Upper lobe of left lung (tissue), 6 donors: ENCODE measurements around the gene ZFP36L2. TPM values are rescaled to one million over a fixed set of nuclear protein-coding genes. Genes with fewer than 3 reads are reported as not detected.
A peak's percentile ranks its signal among the peaks of the same experiment; 100 is the strongest.

Experiments used
- ATAC-seq, 2 donors: fragments of 200-7000 bp; cut with Tn5 transposase; one replicate each; pipeline ENCODE4 v1.9.1; 2022; ENCODE audit warnings: mild to moderate bottlenecking in 2 of 2, moderate library complexity in 2 of 2; ENCODE audit not compliant: low FRiP score in 2 of 2
- DNase-seq, 2 donors: peaks; one replicate each; pipeline ENCODE4 v3.0.0-alpha.2; 2019 to 2020
- H3K27ac ChIP-seq, 4 donors: fragments of 200-600 bp; sonication (generic); one replicate each; pipeline ENCODE4 v1.5.1; 2016 to 2019
- H3K27me3 ChIP-seq, 4 donors: fragments of 200-600 bp; sonication (generic); one replicate each; pipeline ENCODE4 v1.5.1; 2017 to 2019
- H3K36me3 ChIP-seq, 4 donors: fragments of 200-600 bp; sonication (generic); one replicate each; pipeline ENCODE4 v1.5.1; 2016 to 2019
- H3K4me1 ChIP-seq, 4 donors: fragments of 200-600 bp; sonication (generic); one replicate each; pipeline ENCODE4 v1.5.1; 2018 to 2019
- H3K4me3 ChIP-seq, 4 donors: fragments of 200-600 bp; sonication (generic); one replicate each; pipeline ENCODE4 v1.5.1; 2017 to 2019; ENCODE audit warnings: mild to moderate bottlenecking in 2 of 4, moderate library complexity in 1 of 4
- H3K9me3 ChIP-seq, 4 donors: fragments of 200-600 bp; sonication (generic); one replicate each; pipeline ENCODE4 v1.5.1; 2018 to 2019
- EP300 ChIP-seq, 4 donors: sonication (generic); formaldehyde crosslinking; IDR thresholded peaks; one replicate each; pipeline ENCODE4 v1.5.1; 2017; ENCODE audit warnings: antibody characterized with exemption in 4 of 4, control low read depth in 2 of 4
- POLR2A ChIP-seq, 4 donors: fragments of 450-650 bp; IDR thresholded peaks; one replicate each; pipeline ENCODE4 v1.5.1; 2016 to 2017; ENCODE audit warnings: antibody characterized with exemption in 4 of 4, mild to moderate bottlenecking in 2 of 4
- POLR2AphosphoS5 ChIP-seq, 2 donors: sonication (generic); formaldehyde crosslinking; IDR thresholded peaks; one replicate each; pipeline ENCODE4 v1.5.1; 2017; ENCODE audit warnings: antibody characterized with exemption in 2 of 2
- WGBS, 2 donors: methylation state at CpG; one replicate each; pipeline ENCODE4 v1.1.5; 2017 to 2018; 5-methylcytosine and 5-hydroxymethylcytosine counted together
- total RNA-seq, 6 donors: library from RNA; depleted of rRNA in 4 of 6; stranded (reverse); fragments of >200 nt in 4 of 6; gene quantifications; one replicate each; pipeline versions ENCODE4 v1.1.0 to v1.2.1, GENCODE V29; 2016 to 2021
- TF ChIP-seq, protein P1 (sequence below), 6 experiments: fragments of 450-650 bp in 4 of 6; fragments of 200-600 bp in 2 of 6; sonication (generic) in 2 of 6; IDR thresholded peaks; one replicate each; pipeline ENCODE4 v1.5.1; 2016 to 2019; ENCODE audit warnings: antibody characterized with exemption in 6 of 6
- donor health status: DM: no; HTN: no; CAD: no; lungs with moderate emphysema.
- donor health status: DM: no; HTN: yes; CAD: no; lungs with severe emphysema.

The ZFP36L2 gene
- total RNA-seq, 6 donors from 2014 or later = 65.4 to 180 (median 127) TPM

GRCh38 chr2:43212931-43213330, 13.5 kb downstream of the ZFP36L2 start:
- no peaks in the 10 kb centered on the region for H3K9me3 ChIP-seq
- TF ChIP-seq EP300 (IDR thresholded peaks at IDR 0.05) = no peak
- TF ChIP-seq POLR2A (IDR thresholded peaks at IDR 0.05) = peak in 1 of 4 donors; percentile 34
- TF ChIP-seq POLR2AphosphoS5 (IDR thresholded peaks at IDR 0.05) = peak; percentile 39 to 48
- ATAC-seq (peak; percentile 47 to 72), DNase-seq (peak in 1 of 2 donors; percentile 85)
- no peak overlapping the region for H3K4me3 ChIP-seq
- WGBS, 2 donors = 74 to 84% methylated on average over 3 of the region's 3 CpGs
- peak overlapping the region; percentile 42 to 83 (median 77) for H3K27ac ChIP-seq
- no peaks in the 10 kb centered on the region for H3K36me3 ChIP-seq
- H3K4me1 ChIP-seq = peaks cover 23 to 45% (median 33%) of the 10 kb centered on the region in 4 donors
- H3K27me3 ChIP-seq = no peaks in the 10 kb centered on the region

- TF ChIP-seq EP300 (IDR thresholded peaks at IDR 0.05) (peak in 2 of 4 donors; percentile 50 to 65), POLR2AphosphoS5 (IDR thresholded peaks at IDR 0.05) (no peak)
Measured at GRCh38 chr2:43212216-43212835, 14.1 kb downstream of the ZFP36L2 start.

DNA sequence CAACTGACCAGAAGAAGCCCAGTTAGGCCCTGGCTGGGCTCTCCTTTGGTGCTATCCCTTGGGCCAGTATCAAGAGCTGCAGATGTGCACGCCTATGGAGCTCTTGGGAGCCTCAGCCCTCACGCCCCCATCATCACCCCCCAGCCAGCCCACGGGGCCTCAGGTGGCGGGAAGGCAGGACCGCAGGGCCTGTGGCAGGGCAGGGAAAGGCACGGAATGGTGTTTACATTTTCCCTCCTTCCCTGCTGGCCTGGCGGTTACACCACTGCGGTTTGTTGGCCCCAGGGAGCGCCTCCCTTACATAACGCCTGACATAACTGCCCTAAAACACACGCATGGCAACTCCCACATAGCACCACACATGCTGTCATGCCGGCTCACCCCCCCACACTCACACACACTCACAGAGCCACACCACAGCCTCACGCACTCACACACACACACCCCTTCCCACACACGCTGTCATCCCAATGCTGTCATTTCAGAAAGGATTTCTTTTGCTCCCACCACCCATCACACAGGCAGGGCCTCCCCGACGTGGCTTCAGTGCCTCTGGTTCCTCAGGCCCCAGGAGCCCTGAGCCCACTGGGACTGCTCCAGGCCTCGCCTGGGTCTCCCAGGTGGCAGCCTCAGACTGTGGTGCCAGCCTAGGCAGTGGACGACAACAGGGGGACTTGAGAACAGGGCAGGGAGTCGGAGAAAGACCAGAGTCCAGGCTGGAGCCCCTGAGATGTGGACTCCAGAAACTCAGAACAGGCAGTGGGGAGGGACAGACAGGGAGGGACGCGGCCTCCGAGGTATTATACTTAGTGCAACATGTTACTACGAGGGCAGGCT, 15.7 kb downstream of the ZFP36L2 start:
- Histone ChIP-seq H3K9me3 (no peaks in the 10 kb centered on the region), H3K4me1 (peaks cover 17 to 39% (median 26%) of the 10 kb centered on the region in 4 donors), H3K27me3 (no peaks in the 10 kb centered on the region), H3K36me3 (no peaks in the 10 kb centered on the region), H3K27ac (peak overlapping the region; percentile 21 to 59 (median 52)), H3K4me3 (no peak overlapping the region)
- ATAC-seq (peak; percentile 72 to 89), DNase-seq (peak; percentile 72 to 79)
- 62 to 68% methylated on average over 13 to 21 of the region's 23 CpGs for WGBS, 2 donors
- peak; percentile 34 to 80 for TF ChIP-seq POLR2AphosphoS5 (IDR thresholded peaks at IDR 0.05)
- TF ChIP-seq POLR2A (IDR thresholded peaks at IDR 0.05) = no peak
- TF ChIP-seq, protein P1, sequence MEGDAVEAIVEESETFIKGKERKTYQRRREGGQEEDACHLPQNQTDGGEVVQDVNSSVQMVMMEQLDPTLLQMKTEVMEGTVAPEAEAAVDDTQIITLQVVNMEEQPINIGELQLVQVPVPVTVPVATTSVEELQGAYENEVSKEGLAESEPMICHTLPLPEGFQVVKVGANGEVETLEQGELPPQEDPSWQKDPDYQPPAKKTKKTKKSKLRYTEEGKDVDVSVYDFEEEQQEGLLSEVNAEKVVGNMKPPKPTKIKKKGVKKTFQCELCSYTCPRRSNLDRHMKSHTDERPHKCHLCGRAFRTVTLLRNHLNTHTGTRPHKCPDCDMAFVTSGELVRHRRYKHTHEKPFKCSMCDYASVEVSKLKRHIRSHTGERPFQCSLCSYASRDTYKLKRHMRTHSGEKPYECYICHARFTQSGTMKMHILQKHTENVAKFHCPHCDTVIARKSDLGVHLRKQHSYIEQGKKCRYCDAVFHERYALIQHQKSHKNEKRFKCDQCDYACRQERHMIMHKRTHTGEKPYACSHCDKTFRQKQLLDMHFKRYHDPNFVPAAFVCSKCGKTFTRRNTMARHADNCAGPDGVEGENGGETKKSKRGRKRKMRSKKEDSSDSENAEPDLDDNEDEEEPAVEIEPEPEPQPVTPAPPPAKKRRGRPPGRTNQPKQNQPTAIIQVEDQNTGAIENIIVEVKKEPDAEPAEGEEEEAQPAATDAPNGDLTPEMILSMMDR (IDR thresholded peaks at IDR 0.05) = no peak
- no peak for TF ChIP-seq EP300 (IDR thresholded peaks at IDR 0.05)

More at GRCh38 chr2:43212216-43212835, 14.1 kb downstream of the ZFP36L2 start:
- Histone ChIP-seq H3K9me3 (no peaks in the 10 kb centered on the region), H3K4me3 (no peak overlapping the region), H3K27ac (peak overlapping the region; percentile 42 to 83 (median 77)), H3K4me1 (peaks cover 17 to 39% (median 27%) of the 10 kb centered on the region in 4 donors), H3K36me3 (no peaks in the 10 kb centered on the region), H3K27me3 (no peaks in the 10 kb centered on the region)
- 74 to 80% methylated on average over 11 of the region's 11 CpGs for WGBS, 2 donors
- ATAC-seq (peak; percentile 1 to 49), DNase-seq (no peak)

GRCh38 chr2:43210125-43210466, 16.3 kb downstream of the ZFP36L2 start:
- H3K9me3 ChIP-seq = no peaks in the 10 kb centered on the region
- no peaks in the 10 kb centered on the region for H3K27me3 ChIP-seq
- no peaks in the 10 kb centered on the region for H3K36me3 ChIP-seq
- no peak for DNase-seq
- no peak for TF ChIP-seq POLR2A (IDR thresholded peaks at IDR 0.05)
- TF ChIP-seq POLR2AphosphoS5 (IDR thresholded peaks at IDR 0.05) = no peak
- TF ChIP-seq, protein P1 (IDR thresholded peaks at IDR 0.05) = no peak
- no peak for TF ChIP-seq EP300 (IDR thresholded peaks at IDR 0.05)
- no peak overlapping the region for H3K4me3 ChIP-seq
- H3K4me1 ChIP-seq = peaks cover 17 to 39% (median 26%) of the 10 kb centered on the region in 4 donors
- no peak for ATAC-seq
- H3K27ac ChIP-seq = peak overlapping the region in 2 of 4 donors; percentile 49 to 59
- 69 to 86% methylated on average over 4 to 6 of the region's 6 CpGs for WGBS, 2 donors

DNA sequence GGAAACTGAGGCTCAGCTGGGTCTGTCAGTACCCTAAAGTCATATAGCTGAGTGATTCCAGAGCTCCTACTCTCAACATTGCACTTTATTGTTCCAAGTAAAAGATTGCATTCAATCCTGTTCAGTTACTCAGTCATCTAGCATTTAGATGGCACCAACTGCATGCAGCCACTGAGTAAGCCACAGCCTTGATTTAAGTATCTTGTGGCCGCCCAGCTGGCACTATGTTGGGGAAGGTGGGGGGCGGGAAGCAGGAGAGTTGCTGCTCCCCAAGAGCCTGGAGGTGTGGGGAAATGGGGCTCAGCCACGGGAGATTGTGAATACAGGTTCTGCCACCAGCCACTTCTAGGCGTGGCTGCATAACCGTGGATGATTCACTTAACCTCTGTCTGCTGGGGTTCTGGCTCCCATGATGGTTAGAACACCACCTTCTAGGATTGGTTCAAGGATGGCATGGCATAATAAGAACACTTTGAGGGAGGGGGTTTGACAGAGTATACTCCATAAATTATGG, 17.1 kb downstream of the ZFP36L2 start:
- H3K36me3 ChIP-seq = no peaks in the 10 kb centered on the region
- TF ChIP-seq EP300 (IDR thresholded peaks at IDR 0.05) = no peak
- no peak for TF ChIP-seq POLR2AphosphoS5 (IDR thresholded peaks at IDR 0.05)
- no peak for TF ChIP-seq POLR2A (IDR thresholded peaks at IDR 0.05)
- TF ChIP-seq, protein P1 (IDR thresholded peaks at IDR 0.05) = no peak
- H3K4me1 ChIP-seq = peaks cover 17 to 37% (median 26%) of the 10 kb centered on the region in 4 donors
- no peak overlapping the region for H3K27ac ChIP-seq
- no peaks in the 10 kb centered on the region for H3K27me3 ChIP-seq
- H3K4me3 ChIP-seq = no peak overlapping the region
- ATAC-seq = no peak
- no peak for DNase-seq
- H3K9me3 ChIP-seq = no peaks in the 10 kb centered on the region
- WGBS, 2 donors = 78 to 87% methylated on average over 5 of the region's 5 CpGs
